T-helper 1 cell treated with Interleukin-12 subunit alpha and Interleukin-12 subunit beta and Interleukin-4 antibody, amounts not matched to agents 30 μg/mL and 1 μg/mL, for 36 hours (primary cell): Measurements from ENCODE around the gene HORMAD1.
"Not testable (repeated sequence)": the region's sequence is repeated elsewhere in the genome, so short reads cannot be mapped to it uniquely, and the experiment has no call there.

ENCODE experiments used
- H3K27ac Mint-ChIP-seq: one replicate; pipeline ENCODE4 v1.8.0; 2021; ENCODE audit warnings: mild to moderate bottlenecking, mixed read lengths
- H3K27me3 Mint-ChIP-seq: one replicate; pipeline ENCODE4 v1.8.0; 2021; ENCODE audit warnings: low read depth, mixed read lengths
- H3K36me3 Mint-ChIP-seq: one replicate; pipeline ENCODE4 v1.8.0; 2021; ENCODE audit warnings: low read depth, mixed read lengths
- H3K4me1 Mint-ChIP-seq: one replicate; pipeline ENCODE4 v1.8.0; 2021; ENCODE audit warnings: low read depth, mixed read lengths
- H3K4me3 Mint-ChIP-seq: one replicate; pipeline ENCODE4 v1.8.0; 2021; ENCODE audit warnings: mild to moderate bottlenecking, moderate library complexity, mixed read lengths
- H3K9me3 Mint-ChIP-seq: one replicate; pipeline ENCODE4 v1.8.0; 2021; ENCODE audit warnings: mixed read lengths

HORMAD1 gene

GRCh38 chr1:150678988-150679387, 41.7 kb downstream of the HORMAD1 start:
- H3K27me3 Mint-ChIP-seq, result no peaks in the 10 kb centered on the region
- peaks cover 10% of the 10 kb centered on the region for H3K36me3 Mint-ChIP-seq
- H3K4me1 Mint-ChIP-seq, result peaks cover 7% of the 10 kb centered on the region
- H3K4me3 Mint-ChIP-seq, result no peak overlapping the region
- no peaks in the 10 kb centered on the region for H3K9me3 Mint-ChIP-seq
- no peak overlapping the region for H3K27ac Mint-ChIP-seq

GRCh38 chr1:150674881-150675280, 45.8 kb downstream of the HORMAD1 start:
- Mint-ChIP-seq H3K4me3 (no peak overlapping the region), H3K27me3 (no peaks in the 10 kb centered on the region), H3K27ac (no peak overlapping the region), H3K4me1 (peaks cover 7% of the 10 kb centered on the region), H3K36me3 (peaks cover 5% of the 10 kb centered on the region), H3K9me3 (no peaks in the 10 kb centered on the region)

GRCh38 chr1:150663321-150663720, 57.4 kb downstream of the HORMAD1 start:
- no peaks in the 10 kb centered on the region for H3K27me3 Mint-ChIP-seq
- no peak overlapping the region for H3K4me3 Mint-ChIP-seq
- H3K27ac Mint-ChIP-seq, result no peak overlapping the region
- H3K36me3 Mint-ChIP-seq, result peaks cover 20% of the 10 kb centered on the region
- H3K9me3 Mint-ChIP-seq, result no peaks in the 10 kb centered on the region
- H3K4me1 Mint-ChIP-seq, result peaks cover 2% of the 10 kb centered on the region

GRCh38 chr1:150662811-150663210, 57.9 kb downstream of the HORMAD1 start:
- no peaks in the 10 kb centered on the region for H3K27me3 Mint-ChIP-seq
- peaks cover 21% of the 10 kb centered on the region for H3K36me3 Mint-ChIP-seq
- no peak overlapping the region for H3K4me3 Mint-ChIP-seq
- no peaks in the 10 kb centered on the region for H3K9me3 Mint-ChIP-seq
- H3K27ac Mint-ChIP-seq, result no peak overlapping the region
- peaks cover 2% of the 10 kb centered on the region for H3K4me1 Mint-ChIP-seq

- Mint-ChIP-seq H3K9me3 (no peaks in the 10 kb centered on the region), H3K27ac (no peak overlapping the region), H3K36me3 (peaks cover 20% of the 10 kb centered on the region), H3K27me3 (no peaks in the 10 kb centered on the region), H3K4me3 (no peak overlapping the region), H3K4me1 (peaks cover 2% of the 10 kb centered on the region)
These were observed 59.5 kb downstream of the HORMAD1 start for GRCh38 chr1:150661156-150661555.

GRCh38 chr1:150660584-150660983, 60.1 kb downstream of the HORMAD1 start:
- no peak overlapping the region for H3K27ac Mint-ChIP-seq
- H3K36me3 Mint-ChIP-seq, result peaks cover 20% of the 10 kb centered on the region
- H3K27me3 Mint-ChIP-seq, result no peaks in the 10 kb centered on the region
- H3K4me1 Mint-ChIP-seq, result no peaks in the 10 kb centered on the region
- H3K4me3 Mint-ChIP-seq, result no peak overlapping the region
- no peaks in the 10 kb centered on the region for H3K9me3 Mint-ChIP-seq

GRCh38 chr1:150657064-150657463, 63.6 kb downstream of the HORMAD1 start:
- H3K4me3 Mint-ChIP-seq, H3K27me3 Mint-ChIP-seq, H3K27ac Mint-ChIP-seq, H3K4me1 Mint-ChIP-seq, H3K9me3 Mint-ChIP-seq: not testable (repeated sequence)
- peaks cover 16% of the 10 kb centered on the region for H3K36me3 Mint-ChIP-seq

GRCh38 chr1:150654635-150655034, 66.1 kb downstream of the HORMAD1 start:
- not testable (repeated sequence) for H3K27ac Mint-ChIP-seq, H3K4me3 Mint-ChIP-seq, H3K9me3 Mint-ChIP-seq, H3K27me3 Mint-ChIP-seq, H3K4me1 Mint-ChIP-seq
- peaks cover 15% of the 10 kb centered on the region for H3K36me3 Mint-ChIP-seq

GRCh38 chr1:150650193-150650592, 70.5 kb downstream of the HORMAD1 start:
- Mint-ChIP-seq H3K9me3 (no peaks in the 10 kb centered on the region), H3K4me1 (no peaks in the 10 kb centered on the region), H3K27me3 (no peaks in the 10 kb centered on the region), H3K36me3 (peaks cover 16% of the 10 kb centered on the region), H3K4me3 (no peak overlapping the region), H3K27ac (no peak overlapping the region)

- no peaks in the 10 kb centered on the region for H3K27me3 Mint-ChIP-seq
- H3K9me3 Mint-ChIP-seq, result no peaks in the 10 kb centered on the region
- H3K27ac Mint-ChIP-seq, result no peak overlapping the region
- H3K4me1 Mint-ChIP-seq, result no peaks in the 10 kb centered on the region
- peaks cover 16% of the 10 kb centered on the region for H3K36me3 Mint-ChIP-seq
- H3K4me3 Mint-ChIP-seq, result no peak overlapping the region
These were observed 71.1 kb downstream of the HORMAD1 start for GRCh38 chr1:150649441-150650075.
